ENCODE results near the gene PCDHB16.
"Not testable (repeated sequence)": the region's sequence is repeated elsewhere in the genome, so short reads cannot be mapped to it uniquely, and the experiment has no call there.

The PCDHB16 gene

DNA sequence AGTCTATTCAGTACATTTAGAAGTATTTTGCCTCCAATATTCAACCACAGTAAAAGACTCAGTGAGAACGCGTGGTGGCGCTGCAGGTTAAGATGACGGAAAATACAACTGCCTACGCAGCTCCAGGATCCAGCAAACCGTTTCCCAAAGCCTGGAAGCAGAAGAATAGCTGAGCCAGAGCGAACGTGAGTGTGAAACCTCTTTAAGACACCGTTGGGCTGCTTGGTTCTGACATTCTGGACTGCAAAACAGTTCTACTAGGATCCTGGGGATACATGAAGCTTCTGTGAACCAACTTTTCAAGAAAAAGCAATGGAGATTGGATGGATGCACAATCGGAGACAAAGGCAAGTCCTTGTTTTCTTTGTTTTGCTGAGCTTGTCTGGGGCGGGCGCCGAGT lies at the start of gene PCDHB16:
PCDHB16 (plus strand) TSS at position 140 of the 400 bp plus-strand sequence; CDS start at position 313, 173 bp downstream.
- DNase-seq = no peak

DNA sequence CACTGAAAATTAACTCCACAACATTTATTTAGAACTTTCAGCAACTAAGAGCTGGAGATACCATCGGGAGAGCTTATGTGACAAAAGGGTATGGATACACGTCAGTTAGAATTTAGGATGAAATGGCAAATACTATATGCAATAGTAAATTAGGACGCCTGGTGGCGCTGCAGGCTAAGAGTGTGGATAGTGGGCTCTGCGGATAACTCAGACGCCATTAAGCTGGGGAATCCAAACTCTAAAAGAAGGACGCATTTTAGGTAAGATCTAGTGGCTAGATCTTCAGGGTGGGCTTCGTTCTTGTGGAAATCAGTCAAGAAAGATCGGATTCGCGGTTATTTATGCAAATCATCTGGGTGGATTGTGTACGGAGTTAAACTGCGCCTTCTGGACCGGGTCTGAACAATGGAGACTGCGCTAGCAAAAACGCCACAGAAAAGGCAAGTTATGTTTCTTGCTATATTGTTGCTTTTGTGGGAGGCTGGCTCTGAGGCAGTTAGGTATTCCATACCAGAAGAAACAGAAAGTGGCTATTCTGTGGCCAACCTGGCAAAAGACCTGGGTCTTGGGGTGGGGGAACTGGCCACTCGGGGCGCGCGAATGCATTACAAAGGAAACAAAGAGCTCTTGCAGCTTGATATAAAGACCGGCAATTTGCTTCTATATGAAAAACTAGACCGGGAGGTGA lies 47.0 kb upstream of the PCDHB16 start, which contains the start of gene PCDHB5:
PCDHB5 (plus strand) TSS at position 177 of the 688 bp plus-strand sequence; CDS start at position 406, 229 bp downstream.
- no peak for DNase-seq

GRCh38 chr5:141135718-141136266 lies 46.4 kb upstream of the PCDHB16 start:
- DNase-seq = no peak

GRCh38 chr5:141137346-141137745 lies 44.8 kb upstream of the PCDHB16 start:
- not testable (repeated sequence) for DNase-seq

GRCh38 chr5:141149812-141150211 lies 32.4 kb upstream of the PCDHB16 start, which contains the start of gene PCDHB6:
Gene PCDHB6 (plus strand): TSS chr5:141150057. CDS start chr5:141150258, 201 bp downstream.
- no peak for DNase-seq

DNA sequence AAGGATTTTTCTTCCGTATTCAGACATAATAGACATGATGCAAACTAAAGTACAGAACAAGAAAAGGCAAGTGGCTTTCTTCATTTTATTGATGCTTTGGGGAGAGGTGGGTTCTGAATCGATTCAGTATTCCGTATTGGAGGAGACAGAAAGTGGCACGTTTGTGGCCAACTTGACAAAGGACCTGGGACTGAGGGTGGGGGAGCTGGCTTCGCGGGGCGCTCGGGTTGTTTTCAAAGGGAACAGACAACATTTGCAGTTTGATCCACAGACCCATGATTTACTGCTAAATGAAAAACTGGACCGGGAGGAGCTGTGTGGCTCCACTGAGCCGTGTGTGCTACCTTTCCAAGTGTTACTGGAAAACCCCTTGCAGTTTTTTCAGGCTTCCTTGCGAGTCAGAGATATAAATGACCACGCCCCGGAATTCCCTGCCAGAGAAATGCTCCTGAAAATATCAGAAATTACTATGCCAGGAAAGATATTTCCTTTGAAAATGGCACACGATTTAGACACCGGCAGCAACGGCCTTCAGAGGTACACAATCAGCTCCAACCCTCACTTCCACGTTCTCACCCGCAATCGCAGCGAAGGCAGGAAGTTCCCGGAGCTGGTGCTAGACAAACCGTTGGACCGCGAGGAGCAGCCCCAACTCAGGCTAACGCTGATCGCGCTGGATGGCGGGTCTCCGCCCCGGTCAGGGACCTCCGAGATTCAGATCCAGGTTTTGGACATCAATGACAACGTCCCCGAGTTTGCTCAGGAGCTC lies 31.8 kb upstream of the PCDHB16 start:
- no peak for DNase-seq

DNA sequence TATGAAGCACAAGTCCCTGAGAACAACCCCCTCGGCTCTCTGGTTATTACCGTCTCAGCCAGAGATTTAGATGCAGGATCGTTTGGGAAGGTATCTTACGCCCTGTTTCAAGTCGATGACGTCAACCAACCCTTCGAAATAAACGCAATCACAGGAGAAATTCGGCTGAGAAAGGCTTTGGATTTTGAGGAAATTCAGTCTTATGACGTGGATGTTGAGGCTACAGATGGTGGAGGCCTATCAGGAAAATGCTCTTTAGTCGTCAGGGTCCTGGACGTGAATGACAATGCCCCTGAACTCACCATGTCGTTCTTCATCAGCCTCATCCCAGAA lies 31.2 kb upstream of the PCDHB16 start:
- no peak for DNase-seq

GRCh38 chr5:141151632-141152031 lies 30.6 kb upstream of the PCDHB16 start:
- not testable (repeated sequence) for DNase-seq

DNA sequence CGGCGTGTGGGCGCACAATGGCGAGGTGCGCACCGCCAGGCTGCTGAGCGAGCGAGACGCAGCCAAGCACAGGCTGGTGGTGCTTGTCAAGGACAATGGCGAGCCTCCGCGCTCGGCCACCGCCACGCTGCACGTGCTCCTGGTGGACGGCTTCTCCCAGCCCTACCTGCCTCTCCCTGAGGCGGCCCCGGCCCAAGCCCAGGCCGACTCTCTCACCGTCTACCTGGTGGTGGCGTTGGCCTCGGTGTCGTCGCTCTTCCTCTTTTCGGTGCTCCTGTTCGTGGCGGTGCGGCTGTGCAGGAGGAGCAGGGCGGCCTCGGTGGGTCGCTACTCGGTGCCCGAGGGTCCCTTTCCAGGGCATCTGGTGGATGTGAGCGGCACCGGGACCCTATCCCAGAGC lies 30.1 kb upstream of the PCDHB16 start:
- not testable (repeated sequence) for DNase-seq

- DNase-seq = no peak
Measured at GRCh38 chr5:141155540-141156374, 26.4 kb upstream of the PCDHB16 start.

DNA sequence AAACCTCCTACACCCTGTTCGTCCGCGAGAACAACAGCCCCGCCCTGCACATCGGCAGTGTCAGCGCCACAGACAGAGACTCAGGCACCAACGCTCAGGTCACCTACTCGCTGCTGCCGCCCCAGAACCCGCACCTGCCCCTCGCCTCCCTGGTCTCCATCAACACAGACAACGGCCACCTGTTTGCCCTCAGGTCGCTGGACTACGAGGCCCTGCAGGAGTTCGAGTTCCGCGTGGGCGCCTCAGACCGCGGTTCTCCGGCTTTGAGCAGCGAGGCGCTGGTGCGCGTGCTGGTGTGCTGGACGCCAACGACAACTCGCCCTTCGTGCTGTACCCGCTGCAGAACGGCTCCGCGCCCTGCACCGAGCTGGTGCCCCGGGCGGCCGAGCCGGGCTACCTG lies 24.8 kb upstream of the PCDHB16 start:
- DNase-seq = not testable (repeated sequence)

DNA sequence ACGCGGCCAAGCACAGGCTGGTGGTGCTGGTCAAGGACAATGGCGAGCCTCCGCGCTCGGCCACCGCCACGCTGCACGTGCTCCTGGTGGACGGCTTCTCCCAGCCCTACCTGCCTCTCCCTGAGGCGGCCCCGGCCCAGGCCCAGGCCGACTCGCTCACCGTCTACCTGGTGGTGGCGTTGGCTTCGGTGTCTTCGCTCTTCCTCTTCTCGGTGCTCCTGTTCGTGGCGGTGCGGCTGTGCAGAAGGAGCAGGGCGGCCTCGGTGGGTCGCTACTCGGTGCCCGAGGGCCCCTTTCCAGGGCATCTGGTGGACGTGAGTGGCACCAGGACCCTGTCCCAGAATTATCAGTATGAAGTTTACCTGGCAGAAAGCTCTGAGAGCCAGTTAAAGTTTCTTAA lies 24.3 kb upstream of the PCDHB16 start:
- DNase-seq = not testable (repeated sequence)

- no peak for DNase-seq
Measured at GRCh38 chr5:141172381-141173204, 9.6 kb upstream of the PCDHB16 start, which contains the start of gene PCDHB7. Gene PCDHB7 (plus strand): TSS chr5:141172644. CDS start chr5:141172836, 192 bp downstream.

DNA sequence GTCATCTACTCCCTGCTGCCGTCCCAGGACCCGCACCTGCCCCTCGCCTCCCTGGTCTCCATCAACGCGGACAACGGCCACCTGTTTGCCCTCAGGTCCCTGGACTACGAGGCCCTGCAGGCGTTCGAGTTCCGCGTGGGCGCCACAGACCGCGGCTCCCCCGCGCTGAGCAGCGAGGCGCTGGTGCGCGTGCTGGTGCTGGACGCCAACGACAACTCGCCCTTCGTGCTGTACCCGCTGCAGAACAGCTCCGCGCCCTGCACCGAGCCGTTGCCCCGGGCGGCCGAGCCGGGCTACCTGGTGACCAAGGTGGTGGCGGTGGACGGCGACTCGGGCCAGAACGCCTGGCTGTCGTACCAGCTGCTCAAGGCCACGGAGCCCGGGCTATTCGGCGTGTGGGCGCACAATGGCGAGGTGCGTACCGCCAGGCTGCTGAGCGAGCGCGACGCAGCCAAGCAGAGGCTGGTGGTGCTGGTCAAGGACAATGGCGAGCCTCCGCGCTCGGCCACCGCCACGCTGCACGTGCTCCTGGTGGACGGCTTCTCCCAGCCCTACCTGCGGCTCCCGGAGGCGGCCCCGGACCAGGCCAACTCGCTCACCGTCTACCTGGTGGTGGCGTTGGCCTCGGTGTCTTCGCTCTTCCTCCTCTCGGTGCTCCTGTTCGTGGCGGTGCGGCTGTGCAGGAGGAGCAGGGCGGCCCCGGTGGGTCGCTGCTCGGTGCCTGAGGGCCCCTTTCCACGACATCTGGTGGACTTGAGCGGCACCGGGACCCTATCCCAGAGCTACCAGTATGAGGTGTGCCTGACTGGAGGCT lies 7.7 kb upstream of the PCDHB16 start:
- DNase-seq = not testable (repeated sequence)

- DNase-seq = no peak
Measured at GRCh38 chr5:141175933-141176332, 6.3 kb upstream of the PCDHB16 start.

DNA sequence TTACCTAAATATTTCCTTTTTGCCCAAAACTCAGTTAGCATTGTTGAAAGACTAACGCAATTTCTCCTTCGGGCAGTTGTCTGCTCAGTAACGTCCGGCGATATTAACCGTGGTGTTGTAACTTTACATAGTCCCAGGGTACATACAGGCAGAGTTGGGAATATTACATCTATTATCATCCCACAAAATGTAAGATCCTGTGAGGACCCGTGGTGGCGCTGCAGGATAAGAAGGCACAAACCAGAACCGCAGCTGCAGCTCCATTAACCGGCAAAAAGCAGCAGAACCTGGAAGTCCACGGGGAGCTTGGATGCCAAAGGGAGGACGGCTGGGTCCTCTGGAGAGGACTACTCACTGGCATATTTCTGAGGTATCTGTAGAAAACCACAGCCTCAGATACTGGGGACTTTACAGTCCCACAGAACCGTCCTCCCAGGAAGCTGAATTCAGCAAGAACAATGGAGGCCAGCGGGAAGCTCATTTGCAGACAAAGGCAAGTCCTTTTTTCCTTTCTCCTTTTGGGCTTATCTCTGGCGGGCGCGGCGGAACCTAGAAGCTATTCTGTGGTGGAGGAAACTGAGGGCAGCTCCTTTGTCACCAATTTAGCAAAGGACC lies 4.5 kb upstream of the PCDHB16 start, which contains the start of gene PCDHB8:
PCDHB8 (plus strand) TSS at position 214 of the 615 bp plus-strand sequence; CDS start at position 459, 245 bp downstream.
- DNase-seq = not testable (repeated sequence)

GRCh38 chr5:141179371-141179770 lies 2.8 kb upstream of the PCDHB16 start:
- not testable (repeated sequence) for DNase-seq

- DNase-seq = not testable (repeated sequence)
Measured at GRCh38 chr5:141179876-141180275, 2.3 kb upstream of the PCDHB16 start.

- no peak for DNase-seq
Measured at GRCh38 chr5:141180313-141180712, 1.9 kb upstream of the PCDHB16 start.

Data from activated CD4-positive, CD25-positive, alpha-beta regulatory T cell treated with anti-CD3 and anti-CD28 coated beads, Interleukin-2, amount 50 U/mL, for 72 hours (primary cell).